ENCODE data around the gene TMEM129.

- TF ChIP-seq, protein P1, sequence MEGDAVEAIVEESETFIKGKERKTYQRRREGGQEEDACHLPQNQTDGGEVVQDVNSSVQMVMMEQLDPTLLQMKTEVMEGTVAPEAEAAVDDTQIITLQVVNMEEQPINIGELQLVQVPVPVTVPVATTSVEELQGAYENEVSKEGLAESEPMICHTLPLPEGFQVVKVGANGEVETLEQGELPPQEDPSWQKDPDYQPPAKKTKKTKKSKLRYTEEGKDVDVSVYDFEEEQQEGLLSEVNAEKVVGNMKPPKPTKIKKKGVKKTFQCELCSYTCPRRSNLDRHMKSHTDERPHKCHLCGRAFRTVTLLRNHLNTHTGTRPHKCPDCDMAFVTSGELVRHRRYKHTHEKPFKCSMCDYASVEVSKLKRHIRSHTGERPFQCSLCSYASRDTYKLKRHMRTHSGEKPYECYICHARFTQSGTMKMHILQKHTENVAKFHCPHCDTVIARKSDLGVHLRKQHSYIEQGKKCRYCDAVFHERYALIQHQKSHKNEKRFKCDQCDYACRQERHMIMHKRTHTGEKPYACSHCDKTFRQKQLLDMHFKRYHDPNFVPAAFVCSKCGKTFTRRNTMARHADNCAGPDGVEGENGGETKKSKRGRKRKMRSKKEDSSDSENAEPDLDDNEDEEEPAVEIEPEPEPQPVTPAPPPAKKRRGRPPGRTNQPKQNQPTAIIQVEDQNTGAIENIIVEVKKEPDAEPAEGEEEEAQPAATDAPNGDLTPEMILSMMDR (IDR thresholded peaks at IDR 0.05; ENCODE audit: borderline replicate concordance, extremely low read depth, low read length, poor library complexity, severe bottlenecking): no peak
- no peak for TF ChIP-seq EZH2 (IDR thresholded peaks at IDR 0.05; ENCODE audit: borderline replicate concordance, low read depth, low read length, severe bottlenecking)
Observed at GRCh38 chr4:1722551-1723118, 1.5 kb upstream of the TMEM129 start.
